OCI-LY7 (cell line): ENCODE data around the gene GAN.

Source experiments
- EZH2phosphoT487 ChIP-seq: fragments of 200-600 bp; sonication (generic); IDR thresholded peaks from 2 replicates; pipeline ENCODE4 v1.6.1; 2018; ENCODE audit warnings: low read depth, borderline replicate concordance, mild to moderate bottlenecking, mixed run types, antibody characterized with exemption, low read length, moderate library complexity, mixed read lengths
- TF ChIP-seq, protein P1 (sequence below): fragments of 200-600 bp; sonication (generic); conservative IDR thresholded peaks from 2 replicates; pipeline ENCODE4 v1.5.1; 2014; ENCODE audit warnings: mild to moderate bottlenecking, antibody characterized with exemption, low read length, moderate library complexity, mixed read lengths

DNA sequence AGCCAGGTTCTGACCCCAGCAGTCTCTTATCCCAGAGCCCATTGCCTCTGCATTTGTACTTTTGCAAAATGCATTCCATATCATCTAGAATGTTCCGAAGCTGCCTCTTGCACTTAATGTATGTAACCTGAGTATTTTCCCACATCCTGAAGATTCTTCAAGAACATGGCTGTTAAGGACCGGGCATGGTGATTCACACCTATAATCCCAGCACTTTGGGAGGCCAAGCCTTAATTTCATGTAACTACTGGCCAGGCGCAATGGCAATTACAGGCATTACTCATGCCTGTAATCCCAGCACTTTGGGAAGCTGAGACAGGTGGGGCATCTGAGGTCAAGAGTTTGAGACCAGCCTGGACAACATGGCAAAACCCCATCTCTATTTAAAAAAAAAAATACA, 31.7 kb upstream of the GAN start:
- TF ChIP-seq, protein P1, sequence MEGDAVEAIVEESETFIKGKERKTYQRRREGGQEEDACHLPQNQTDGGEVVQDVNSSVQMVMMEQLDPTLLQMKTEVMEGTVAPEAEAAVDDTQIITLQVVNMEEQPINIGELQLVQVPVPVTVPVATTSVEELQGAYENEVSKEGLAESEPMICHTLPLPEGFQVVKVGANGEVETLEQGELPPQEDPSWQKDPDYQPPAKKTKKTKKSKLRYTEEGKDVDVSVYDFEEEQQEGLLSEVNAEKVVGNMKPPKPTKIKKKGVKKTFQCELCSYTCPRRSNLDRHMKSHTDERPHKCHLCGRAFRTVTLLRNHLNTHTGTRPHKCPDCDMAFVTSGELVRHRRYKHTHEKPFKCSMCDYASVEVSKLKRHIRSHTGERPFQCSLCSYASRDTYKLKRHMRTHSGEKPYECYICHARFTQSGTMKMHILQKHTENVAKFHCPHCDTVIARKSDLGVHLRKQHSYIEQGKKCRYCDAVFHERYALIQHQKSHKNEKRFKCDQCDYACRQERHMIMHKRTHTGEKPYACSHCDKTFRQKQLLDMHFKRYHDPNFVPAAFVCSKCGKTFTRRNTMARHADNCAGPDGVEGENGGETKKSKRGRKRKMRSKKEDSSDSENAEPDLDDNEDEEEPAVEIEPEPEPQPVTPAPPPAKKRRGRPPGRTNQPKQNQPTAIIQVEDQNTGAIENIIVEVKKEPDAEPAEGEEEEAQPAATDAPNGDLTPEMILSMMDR, result no peak
- TF ChIP-seq EZH2phosphoT487, result no peak
